HEK293 (cell line): ENCODE data around the gene SORL1.

Experiments used
- ATF2 ChIP-seq: fragments of 450-650 bp; formaldehyde crosslinking; IDR thresholded peaks from 2 replicates; pipeline ENCODE4 v1.5.1; 2016; ENCODE audit warnings: missing biosample characterization, missing genetic modification characterization, low read depth
- ELK4 ChIP-seq: IDR thresholded peaks from 2 replicates; pipeline ENCODE4 v1.6.1; 2011; ENCODE audit warnings: mild to moderate bottlenecking, low read depth, low read length, borderline replicate concordance
- GLI4 ChIP-seq: fragments of 450-650 bp; formaldehyde crosslinking; IDR thresholded peaks from 2 replicates; pipeline ENCODE4 v1.5.1; 2016; ENCODE audit warnings: missing biosample characterization, missing genetic modification characterization
- KLF9 ChIP-seq: fragments of 450-650 bp; formaldehyde crosslinking; IDR thresholded peaks from 2 replicates; pipeline ENCODE4 v1.5.1; 2016; ENCODE audit warnings: missing biosample characterization, missing genetic modification characterization, low read depth
- REST ChIP-seq: fragments of 450-650 bp; formaldehyde crosslinking; IDR thresholded peaks from 2 replicates; pipeline ENCODE4 v1.5.1; 2016; ENCODE audit warnings: missing biosample characterization, missing genetic modification characterization
- SP2 ChIP-seq: fragments of 450-650 bp; formaldehyde crosslinking; IDR thresholded peaks from 2 replicates; pipeline ENCODE4 v1.5.1; 2016; ENCODE audit warnings: missing biosample characterization, missing genetic modification characterization
- TCF7L2 ChIP-seq: IDR thresholded peaks from 2 replicates; pipeline ENCODE4 v1.6.1; 2011; ENCODE audit warnings: low read depth, mild to moderate bottlenecking, inconsistent platforms, low read length, moderate library complexity, borderline replicate concordance
- YY1 ChIP-seq: fragments of 450-650 bp; formaldehyde crosslinking; IDR thresholded peaks from 2 replicates; pipeline ENCODE4 v1.5.1; 2018; ENCODE audit warnings: missing biosample characterization, missing genetic modification characterization
- ZNF292 ChIP-seq: fragments of 450-650 bp; formaldehyde crosslinking; IDR thresholded peaks from 2 replicates; pipeline ENCODE4 v1.5.1; 2016; ENCODE audit warnings: low read depth, missing biosample characterization, missing genetic modification characterization, borderline replicate concordance
- ZNF513 ChIP-seq: fragments of 450-650 bp; IDR thresholded peaks from 2 replicates; pipeline ENCODE4 v1.5.1; 2018; ENCODE audit warnings: missing biosample characterization, missing genetic modification characterization
- ZNF560 ChIP-seq: fragments of 450-650 bp; formaldehyde crosslinking; IDR thresholded peaks from 2 replicates; pipeline ENCODE4 v1.5.1; 2017; ENCODE audit warnings: missing biosample characterization, missing genetic modification characterization, borderline replicate concordance
- ZNF660 ChIP-seq: fragments of 450-650 bp; IDR thresholded peaks from 2 replicates; pipeline ENCODE4 v1.5.1; 2018; ENCODE audit warnings: missing biosample characterization, mild to moderate bottlenecking, missing genetic modification characterization
- TF ChIP-seq, protein P1 (sequence below): fragments of 450-650 bp; formaldehyde crosslinking; IDR thresholded peaks from 2 replicates; pipeline ENCODE4 v1.5.1; 2016; ENCODE audit warnings: missing biosample characterization, missing genetic modification characterization

DNA sequence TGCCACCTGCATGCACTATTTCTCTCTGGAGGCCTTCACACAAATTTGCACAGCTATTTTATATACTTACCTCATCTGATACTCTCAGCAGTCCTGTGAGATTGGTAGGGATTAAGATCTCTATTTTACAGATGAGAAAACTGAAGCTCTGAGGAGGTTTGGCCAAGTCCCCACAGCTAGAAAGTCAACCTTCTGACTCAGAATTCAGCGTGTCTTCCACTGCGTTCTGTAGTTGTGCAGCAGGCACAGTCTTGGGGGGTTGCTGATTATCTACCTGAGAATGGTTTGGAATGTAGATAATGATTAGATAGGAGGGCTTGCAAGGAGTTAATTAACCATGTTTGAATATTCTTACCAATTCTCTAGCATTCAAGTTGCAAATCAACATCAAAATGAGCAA is 2.5 kb upstream of the SORL1 start:
- TF ChIP-seq, protein P1, sequence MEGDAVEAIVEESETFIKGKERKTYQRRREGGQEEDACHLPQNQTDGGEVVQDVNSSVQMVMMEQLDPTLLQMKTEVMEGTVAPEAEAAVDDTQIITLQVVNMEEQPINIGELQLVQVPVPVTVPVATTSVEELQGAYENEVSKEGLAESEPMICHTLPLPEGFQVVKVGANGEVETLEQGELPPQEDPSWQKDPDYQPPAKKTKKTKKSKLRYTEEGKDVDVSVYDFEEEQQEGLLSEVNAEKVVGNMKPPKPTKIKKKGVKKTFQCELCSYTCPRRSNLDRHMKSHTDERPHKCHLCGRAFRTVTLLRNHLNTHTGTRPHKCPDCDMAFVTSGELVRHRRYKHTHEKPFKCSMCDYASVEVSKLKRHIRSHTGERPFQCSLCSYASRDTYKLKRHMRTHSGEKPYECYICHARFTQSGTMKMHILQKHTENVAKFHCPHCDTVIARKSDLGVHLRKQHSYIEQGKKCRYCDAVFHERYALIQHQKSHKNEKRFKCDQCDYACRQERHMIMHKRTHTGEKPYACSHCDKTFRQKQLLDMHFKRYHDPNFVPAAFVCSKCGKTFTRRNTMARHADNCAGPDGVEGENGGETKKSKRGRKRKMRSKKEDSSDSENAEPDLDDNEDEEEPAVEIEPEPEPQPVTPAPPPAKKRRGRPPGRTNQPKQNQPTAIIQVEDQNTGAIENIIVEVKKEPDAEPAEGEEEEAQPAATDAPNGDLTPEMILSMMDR (tag by site-specific recombination) = no peak
- TF ChIP-seq KLF9 (tag by site-specific recombination) (no peak), YY1 (tag by site-specific recombination) (no peak), ATF2 (tag by site-specific recombination) (no peak), SP2 (tag by site-specific recombination) (no peak), ZNF560 (tag by site-specific recombination) (no peak), ZNF660 (tag by site-specific recombination) (no peak), ZNF513 (tag by site-specific recombination) (no peak), ZNF292 (no peak), TCF7L2 (no peak), REST (tag by site-specific recombination) (no peak), GLI4 (tag by site-specific recombination) (no peak), ELK4 (no peak)
